Measurements from ENCODE around the gene KCNJ12.
"Not testable (repeated sequence)": the region's sequence is repeated elsewhere in the genome, so short reads cannot be mapped to it uniquely, and the experiment has no call there.

KCNJ12 gene

GRCh38 chr17:21422311-21423189 lies 46.4 kb downstream of the KCNJ12 start:
- DNase-seq = not testable (repeated sequence)

- DNase-seq = not testable (repeated sequence)
These were observed 47.0 kb downstream of the KCNJ12 start for GRCh38 chr17:21423190-21423493.

- DNase-seq = not testable (repeated sequence)
These were observed 48.5 kb downstream of the KCNJ12 start for GRCh38 chr17:21424697-21425096.

- no peak for DNase-seq
These were observed 49.2 kb downstream of the KCNJ12 start for GRCh38 chr17:21425321-21425720.

GRCh38 chr17:21425736-21426135 lies 49.6 kb downstream of the KCNJ12 start:
- no peak for DNase-seq

GRCh38 chr17:21426246-21426645 lies 50.1 kb downstream of the KCNJ12 start:
- not testable (repeated sequence) for DNase-seq

GRCh38 chr17:21426876-21427275 lies 50.7 kb downstream of the KCNJ12 start:
- not testable (repeated sequence) for DNase-seq

GRCh38 chr17:21427727-21428126 lies 51.6 kb downstream of the KCNJ12 start:
- not testable (repeated sequence) for DNase-seq

- not testable (repeated sequence) for DNase-seq
These were observed 52.7 kb downstream of the KCNJ12 start for GRCh38 chr17:21428752-21429424.

- DNase-seq = not testable (repeated sequence)
These were observed 53.9 kb downstream of the KCNJ12 start for GRCh38 chr17:21429921-21430628.

- not testable (repeated sequence) for DNase-seq
These were observed 57.8 kb downstream of the KCNJ12 start for GRCh38 chr17:21433971-21434370.

- DNase-seq = not testable (repeated sequence)
These were observed 58.8 kb downstream of the KCNJ12 start for GRCh38 chr17:21434976-21435375.

- not testable (repeated sequence) for DNase-seq
These were observed 60.3 kb downstream of the KCNJ12 start for GRCh38 chr17:21436481-21436880.

- not testable (repeated sequence) for DNase-seq
These were observed 61.0 kb downstream of the KCNJ12 start for GRCh38 chr17:21436883-21437836.

- DNase-seq = not testable (repeated sequence)
These were observed 62.3 kb downstream of the KCNJ12 start for GRCh38 chr17:21438316-21439014.

- not testable (repeated sequence) for DNase-seq
These were observed 62.8 kb downstream of the KCNJ12 start for GRCh38 chr17:21439015-21439336.

- DNase-seq = no peak
These were observed 69.0 kb downstream of the KCNJ12 start for GRCh38 chr17:21445091-21445650.

GRCh38 chr17:21447552-21447951 lies 71.4 kb downstream of the KCNJ12 start:
- not testable (repeated sequence) for DNase-seq

GRCh38 chr17:21449891-21450290 lies 73.7 kb downstream of the KCNJ12 start:
- DNase-seq = not testable (repeated sequence)

- no peak for DNase-seq
These were observed 75.8 kb downstream of the KCNJ12 start for GRCh38 chr17:21451975-21452374.
